Activated T-cell treated with anti-CD3 and anti-CD28 coated beads, Interleukin-2, amount 50 U/mL, for 72 hours (primary cell): Measurements from ENCODE around the gene LDLRAD4. TPM values are rescaled to one million over a fixed set of nuclear protein-coding genes. Genes with fewer than 3 reads are reported as not detected.

ENCODE experiments used
- ATAC-seq, 2 donors: fragments of 150-1000 bp; cut with Tn5 transposase; replicated peaks in 1 of 2; 2 replicates each; pipeline ENCODE4 v1.10.0; 2021; ENCODE audit warnings: moderate library complexity in 2 of 2, mild to moderate bottlenecking in 1 of 2
- DNase-seq, 2 donors: peaks; one replicate each; pipeline ENCODE4 v3.0.0; 2021 to 2022; ENCODE audit warnings: mixed read lengths in 1 of 2
- H3K27ac Mint-ChIP-seq: one replicate; pipeline ENCODE4 v1.8.0; 2022; ENCODE audit warnings: mild to moderate bottlenecking, moderate library complexity, mixed read lengths
- H3K27me3 Mint-ChIP-seq: one replicate; pipeline ENCODE4 v1.8.0; 2022; ENCODE audit warnings: low read depth, mixed read lengths
- H3K36me3 Mint-ChIP-seq, 2 donors: one replicate each; pipeline ENCODE4 v1.8.0; 2022; ENCODE audit warnings: mixed read lengths in 2 of 2, mild to moderate bottlenecking in 1 of 2; ENCODE audit not compliant: insufficient read depth in 2 of 2
- H3K4me1 Mint-ChIP-seq: one replicate; pipeline ENCODE4 v1.8.0; 2022; ENCODE audit warnings: low read depth, mixed read lengths
- H3K4me3 Mint-ChIP-seq, 2 donors: one replicate each; pipeline ENCODE4 v1.8.0; 2022; ENCODE audit warnings: mild to moderate bottlenecking in 2 of 2, mixed read lengths in 2 of 2, moderate library complexity in 2 of 2
- H3K9me3 Mint-ChIP-seq, 2 donors: one replicate each; pipeline ENCODE4 v1.8.0; 2022; ENCODE audit warnings: mixed read lengths in 2 of 2
- total RNA-seq, 2 donors: library from RNA; stranded (reverse); gene quantifications; one replicate each; pipeline ENCODE4 v1.2.3, GENCODE V29; 2022

LDLRAD4 gene
- total RNA-seq, 2 donors from 2014 or later = 46.0 to 47.2 TPM

DNA sequence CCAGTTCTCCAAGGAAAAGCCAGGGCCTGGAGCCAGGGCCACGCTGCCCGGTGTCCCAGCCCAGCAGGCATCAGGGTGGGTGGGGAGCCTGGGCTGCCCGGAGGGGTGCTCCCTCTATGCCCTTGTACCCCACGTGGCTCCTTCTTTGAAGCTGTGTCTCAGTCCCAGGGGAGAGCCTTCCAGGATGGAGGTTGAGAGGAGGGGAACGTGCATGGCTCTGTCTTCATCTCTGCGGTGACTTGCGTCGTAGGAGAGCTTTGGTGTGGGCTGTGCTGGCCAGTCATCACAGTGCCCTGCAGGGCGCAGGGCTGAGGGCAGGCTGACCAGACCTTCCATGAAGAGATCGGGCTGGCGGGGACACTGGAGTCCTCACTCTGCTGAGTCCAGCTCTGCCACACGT, 197.2 kb downstream of the LDLRAD4 start:
- peak in 1 of 2 donors; percentile 31 for ATAC-seq
- Mint-ChIP-seq H3K36me3 (peaks cover 11 to 13% of the 10 kb centered on the region in 2 donors), H3K4me1 (peaks cover 18% of the 10 kb centered on the region), H3K9me3 (peaks cover 5 to 7% of the 10 kb centered on the region in 2 donors), H3K4me3 (no peak overlapping the region), H3K27ac (no peak overlapping the region), H3K27me3 (no peaks in the 10 kb centered on the region)
- no peak for DNase-seq

DNA sequence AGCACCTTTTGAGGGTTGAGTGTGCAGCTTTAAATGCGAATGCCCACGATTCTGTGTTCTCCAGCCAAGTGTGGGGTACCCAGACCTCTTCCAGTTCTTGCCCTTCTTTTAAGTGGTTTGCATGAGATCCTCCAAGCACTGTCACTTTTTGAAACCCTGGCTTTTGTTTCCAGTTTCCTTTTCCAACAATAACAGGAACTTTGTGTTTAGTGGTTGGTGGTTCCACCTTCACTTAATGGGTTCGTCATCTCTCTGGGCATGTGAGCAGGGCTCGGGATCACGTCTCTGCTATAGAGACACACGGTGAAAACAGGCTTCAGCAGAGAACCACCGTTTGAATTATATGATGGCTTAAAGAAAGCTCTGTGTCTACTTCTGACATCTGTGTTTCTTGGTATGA, 197.6 kb downstream of the LDLRAD4 start:
- no peak overlapping the region for H3K27ac Mint-ChIP-seq

DNA sequence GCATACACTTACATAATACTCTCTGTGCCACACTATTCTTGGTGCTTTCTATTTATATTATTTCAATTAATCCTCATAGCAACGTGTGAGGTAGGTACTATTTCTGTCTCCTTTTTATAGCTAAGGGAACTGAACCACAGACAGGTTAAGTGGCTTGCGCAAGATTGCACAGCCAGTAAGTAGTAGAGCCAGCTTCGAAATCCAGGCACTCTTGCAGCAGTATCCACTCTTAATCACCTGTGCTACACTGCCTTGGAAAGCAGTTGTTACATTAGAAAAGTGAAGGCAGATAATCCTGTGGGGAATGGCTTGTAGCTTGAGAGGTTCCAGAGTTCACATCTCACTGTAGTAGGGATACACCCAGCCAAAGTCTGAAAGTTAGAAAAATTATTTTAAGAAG, 198.3 kb downstream of the LDLRAD4 start:
- H3K27ac Mint-ChIP-seq = no peak overlapping the region
- H3K4me3 Mint-ChIP-seq = no peak overlapping the region
- no peak for ATAC-seq

More for the DNA sequence above, 197.6 kb downstream of the LDLRAD4 start:
- ATAC-seq (peak; percentile 61 to 67), DNase-seq (no peak)
- Mint-ChIP-seq H3K27me3 (no peaks in the 10 kb centered on the region), H3K4me1 (peaks cover 21% of the 10 kb centered on the region), H3K36me3 (peaks cover 11 to 13% of the 10 kb centered on the region in 2 donors), H3K9me3 (peaks cover 5 to 7% of the 10 kb centered on the region in 2 donors), H3K4me3 (peak overlapping the region in 1 of 2 donors; percentile 39)

GRCh38 chr18:13418013-13418710, 199.6 kb downstream of the LDLRAD4 start:
- H3K27me3 Mint-ChIP-seq = no peaks in the 10 kb centered on the region
- ATAC-seq (no peak), DNase-seq (no peak)

More for the DNA sequence above, 198.3 kb downstream of the LDLRAD4 start:
- Mint-ChIP-seq H3K36me3 (peaks cover 6 to 12% of the 10 kb centered on the region in 2 donors), H3K4me1 (peaks cover 23% of the 10 kb centered on the region), H3K27me3 (no peaks in the 10 kb centered on the region), H3K9me3 (peaks cover 3 to 5% of the 10 kb centered on the region in 2 donors)
- DNase-seq = no peak

DNA sequence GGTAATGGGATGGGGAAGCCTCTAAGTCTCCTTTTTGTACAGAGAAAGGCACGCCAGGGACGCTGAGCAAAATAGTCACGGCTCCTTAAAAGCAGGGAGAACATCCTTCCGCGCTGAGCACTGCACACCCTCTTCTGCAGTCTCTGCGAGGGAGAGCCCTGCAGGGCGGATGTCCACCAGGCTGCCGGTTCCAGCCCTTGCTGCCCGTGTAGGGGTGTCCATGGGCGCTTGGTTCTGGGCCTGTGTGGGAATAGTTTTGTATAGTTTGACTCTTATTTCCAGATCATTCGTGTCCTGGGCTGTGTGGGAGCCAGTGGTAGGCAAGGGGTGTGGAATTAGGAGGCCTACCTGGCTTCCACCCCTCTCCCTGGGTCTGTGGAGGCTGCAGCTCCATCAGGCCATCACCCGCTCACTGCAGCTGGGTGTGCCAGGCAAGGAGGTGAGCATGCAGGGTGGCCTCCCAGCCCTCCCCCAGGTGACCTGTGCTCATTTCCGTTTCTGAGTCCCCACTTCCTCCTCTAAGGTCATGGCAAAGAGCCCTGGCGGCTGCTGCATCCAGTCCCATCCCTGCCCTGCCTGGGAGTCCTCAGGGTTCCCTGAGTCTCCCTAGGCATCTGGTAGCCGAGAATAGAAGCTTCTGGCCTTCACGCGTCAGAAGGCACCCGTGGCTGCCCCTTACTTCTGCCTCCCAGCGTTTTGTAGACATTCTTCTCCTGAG, 202.6 kb downstream of the LDLRAD4 start:
- DNase-seq (no peak), ATAC-seq (peak in 1 of 2 donors; percentile 43)
- peaks cover 34% of the 10 kb centered on the region for H3K4me1 Mint-ChIP-seq
- H3K27ac Mint-ChIP-seq = no peak overlapping the region
- no peaks in the 10 kb centered on the region for H3K9me3 Mint-ChIP-seq
- no peaks in the 10 kb centered on the region for H3K36me3 Mint-ChIP-seq
- H3K27me3 Mint-ChIP-seq = no peaks in the 10 kb centered on the region
- H3K4me3 Mint-ChIP-seq = no peak overlapping the region

More at GRCh38 chr18:13418013-13418710, 199.6 kb downstream of the LDLRAD4 start:
- Mint-ChIP-seq H3K4me1 (peaks cover 23% of the 10 kb centered on the region), H3K4me3 (no peak overlapping the region), H3K27ac (no peak overlapping the region), H3K36me3 (no peaks in the 10 kb centered on the region), H3K9me3 (no peaks in the 10 kb centered on the region)

- peaks cover 26% of the 10 kb centered on the region for H3K4me1 Mint-ChIP-seq
- ATAC-seq (no peak), DNase-seq (no peak)
- H3K4me3 Mint-ChIP-seq = no peak overlapping the region
- no peaks in the 10 kb centered on the region for H3K9me3 Mint-ChIP-seq
- no peaks in the 10 kb centered on the region for H3K27me3 Mint-ChIP-seq
- H3K36me3 Mint-ChIP-seq = no peaks in the 10 kb centered on the region
- H3K27ac Mint-ChIP-seq = no peak overlapping the region
Observed at GRCh38 chr18:13422541-13423147, 204.1 kb downstream of the LDLRAD4 start.

DNA sequence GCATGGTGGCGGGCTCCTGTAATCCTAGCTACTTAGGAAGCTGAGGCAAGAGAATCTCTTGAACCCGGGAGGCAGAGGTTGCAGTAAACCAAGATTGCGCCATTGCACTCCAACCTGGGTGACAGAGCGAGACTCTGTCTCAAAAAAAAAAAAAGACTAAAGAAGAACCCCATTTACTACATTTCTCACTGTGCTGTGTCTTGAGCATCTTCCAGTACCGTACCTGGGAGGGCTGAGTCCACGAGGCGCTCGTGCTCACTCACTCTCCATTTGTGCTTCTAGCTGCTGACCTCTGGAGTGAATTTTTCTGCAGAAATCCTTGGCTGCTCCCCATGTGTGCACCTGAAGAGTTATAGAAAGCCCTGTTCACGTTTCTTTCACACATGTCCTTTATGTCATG, 204.8 kb downstream of the LDLRAD4 start:
- ATAC-seq (no peak), DNase-seq (no peak)
- no peaks in the 10 kb centered on the region for H3K9me3 Mint-ChIP-seq

GRCh38 chr18:13424363-13424762, 205.8 kb downstream of the LDLRAD4 start:
- peaks cover 40% of the 10 kb centered on the region for H3K4me1 Mint-ChIP-seq
- no peak overlapping the region for H3K4me3 Mint-ChIP-seq
- ATAC-seq = no peak
- no peaks in the 10 kb centered on the region for H3K36me3 Mint-ChIP-seq
- H3K9me3 Mint-ChIP-seq = no peaks in the 10 kb centered on the region
- no peak overlapping the region for H3K27ac Mint-ChIP-seq
- no peak for DNase-seq
- no peaks in the 10 kb centered on the region for H3K27me3 Mint-ChIP-seq

More for the DNA sequence above, 204.8 kb downstream of the LDLRAD4 start:
- Mint-ChIP-seq H3K36me3 (no peaks in the 10 kb centered on the region), H3K27me3 (no peaks in the 10 kb centered on the region), H3K4me3 (no peak overlapping the region), H3K4me1 (peaks cover 33% of the 10 kb centered on the region), H3K27ac (no peak overlapping the region)

- ATAC-seq (peak; percentile 41 to 42), DNase-seq (peak in 1 of 2 donors; percentile 29)
- no peaks in the 10 kb centered on the region for H3K36me3 Mint-ChIP-seq
- no peaks in the 10 kb centered on the region for H3K9me3 Mint-ChIP-seq
- peaks cover 40% of the 10 kb centered on the region for H3K4me1 Mint-ChIP-seq
- no peak overlapping the region for H3K27ac Mint-ChIP-seq
- no peak overlapping the region for H3K4me3 Mint-ChIP-seq
- no peaks in the 10 kb centered on the region for H3K27me3 Mint-ChIP-seq
Observed at GRCh38 chr18:13425357-13426091, 207.0 kb downstream of the LDLRAD4 start.

DNA sequence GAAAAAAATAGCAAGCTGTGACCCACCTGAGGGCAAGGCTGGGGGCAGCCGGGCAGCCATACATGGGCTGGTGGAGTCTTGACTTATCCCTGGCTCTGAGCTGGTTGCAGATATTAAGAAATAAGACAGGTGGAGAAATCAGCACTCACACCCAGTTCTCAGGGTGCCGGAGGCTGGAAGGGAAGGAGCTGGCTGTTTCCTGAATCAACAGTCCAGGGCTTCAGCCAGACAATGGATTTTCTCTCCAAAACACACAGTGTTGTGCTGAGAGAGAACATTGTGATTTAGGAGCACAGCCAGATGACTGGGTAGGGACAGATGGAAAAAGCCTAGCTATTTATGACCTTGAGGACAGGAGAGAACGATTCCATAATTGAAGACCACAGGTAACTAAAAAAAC, 208.8 kb downstream of the LDLRAD4 start:
- Mint-ChIP-seq H3K27me3 (no peaks in the 10 kb centered on the region), H3K4me3 (no peak overlapping the region), H3K36me3 (peaks cover 0 to 1% of the 10 kb centered on the region in 2 donors), H3K9me3 (no peaks in the 10 kb centered on the region), H3K4me1 (peaks cover 36% of the 10 kb centered on the region), H3K27ac (no peak overlapping the region)
- no peak for DNase-seq
- no peak for ATAC-seq

- H3K4me3 Mint-ChIP-seq = no peak overlapping the region
- no peak overlapping the region for H3K27ac Mint-ChIP-seq
- H3K4me1 Mint-ChIP-seq = peaks cover 45% of the 10 kb centered on the region
- DNase-seq (no peak), ATAC-seq (peak; percentile 31 to 48)
- H3K9me3 Mint-ChIP-seq = no peaks in the 10 kb centered on the region
- no peaks in the 10 kb centered on the region for H3K27me3 Mint-ChIP-seq
- H3K36me3 Mint-ChIP-seq = peaks cover 0 to 1% of the 10 kb centered on the region in 2 donors
Observed at GRCh38 chr18:13428319-13428718, 209.8 kb downstream of the LDLRAD4 start.

GRCh38 chr18:13429016-13429415, 210.5 kb downstream of the LDLRAD4 start:
- H3K9me3 Mint-ChIP-seq = no peaks in the 10 kb centered on the region
- H3K36me3 Mint-ChIP-seq = peaks cover 0 to 1% of the 10 kb centered on the region in 2 donors
- no peak overlapping the region for H3K27ac Mint-ChIP-seq
- no peaks in the 10 kb centered on the region for H3K27me3 Mint-ChIP-seq
- peaks cover 52% of the 10 kb centered on the region for H3K4me1 Mint-ChIP-seq
- ATAC-seq (no peak), DNase-seq (no peak)
- H3K4me3 Mint-ChIP-seq = no peak overlapping the region
